Measurements from ENCODE around the gene CLCA4. TPM values are rescaled to one million over a fixed set of nuclear protein-coding genes. Genes with fewer than 3 reads are reported as not detected.

The CLCA4 gene
- total and polyA plus RNA-seq, 9 of the 15 experiments (the other 6 are each of a cell fraction or from before 2014, with no cell fraction given) = not detected

DNA sequence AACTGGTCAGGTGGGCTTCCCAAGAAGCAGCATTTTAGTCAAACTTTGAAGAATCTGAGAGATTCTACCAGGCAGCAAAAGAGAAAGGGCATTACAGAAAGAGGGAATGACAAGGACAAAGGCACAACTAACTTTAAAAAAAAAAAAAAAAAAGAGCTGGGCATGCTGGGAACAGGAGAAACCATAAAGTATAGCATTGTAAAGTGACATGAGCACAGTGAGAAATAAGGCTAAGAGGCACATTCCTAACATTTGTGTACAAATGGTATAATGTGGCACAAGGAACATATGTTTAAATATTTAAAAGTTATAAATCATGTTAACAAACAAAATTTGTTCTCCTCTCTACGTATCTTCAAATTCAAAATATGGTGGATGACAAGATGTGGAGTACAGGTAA lies 69.6 kb downstream of the CLCA4 start:
- Histone ChIP-seq H3K27me3 (ENCODE audit: control insufficient read depth in 2 of 2, insufficient read depth in 2 of 2, low read length in 2 of 2) (no peaks in the 10 kb centered on the region), H3K9me1 (ENCODE audit: control insufficient read depth, insufficient read depth, low read length) (no peaks in the 10 kb centered on the region), H3K4me2 (ENCODE audit: insufficient read depth, low read length) (no peak overlapping the region), H4K20me1 (replicated peaks; ENCODE audit: control insufficient read depth, insufficient read depth, low read length) (no peaks in the 10 kb centered on the region), H3K27ac (ENCODE audit: extremely low read depth, low read depth, low read length) (no peak overlapping the region), H2AFZ (ENCODE audit: low read depth, low read length) (no peak overlapping the region), H3K9me3 (replicated peaks; ENCODE audit: control insufficient read depth, insufficient read depth, low read depth, low read length) (no peaks in the 10 kb centered on the region), H3K9ac (ENCODE audit: insufficient read depth in 1 of 2, low read depth in 2 of 2, low read length in 2 of 2) (no peak overlapping the region), H3K36me3 (ENCODE audit: control insufficient read depth, insufficient read depth, low read length) (no peaks in the 10 kb centered on the region), H3K79me2 (ENCODE audit: control insufficient read depth, insufficient read depth, low read length) (no peaks in the 10 kb centered on the region), H3K4me1 (replicated peaks in 1 of 2; ENCODE audit: control insufficient read depth in 2 of 2, insufficient read depth in 2 of 2, low read length in 2 of 2) (no peaks in the 10 kb centered on the region), H3K4me3 (no peak overlapping the region)
- BruUV-seq (replicated peaks) = no TSS peak
- ChIA-PET POLR2A (no interaction called here), CTCF (ENCODE audit: low intra/inter-chr PET ratio) (no interaction called here)
- no peak for ATAC-seq
- no peak for DNase-seq (ENCODE audit: extremely low read depth in 1 of 4, low spot score in 3 of 4)
- in situ Hi-C loops (cut with MboI) = no loop called here
- no peak for TF ChIP-seq KLF10 (CRISPR knock-in tag; IDR thresholded peaks at IDR 0.05)
- intact Hi-C loops (cut with micrococcal nuclease) = no loop called here
- whole genome bisulfite sequencing (ENCODE audit: insufficient coverage, low coverage, missing lambda C conversion rate) = 0% methylated on average over 1 of the region's 1 CpG
- FAIRE-seq = no peak

DNA sequence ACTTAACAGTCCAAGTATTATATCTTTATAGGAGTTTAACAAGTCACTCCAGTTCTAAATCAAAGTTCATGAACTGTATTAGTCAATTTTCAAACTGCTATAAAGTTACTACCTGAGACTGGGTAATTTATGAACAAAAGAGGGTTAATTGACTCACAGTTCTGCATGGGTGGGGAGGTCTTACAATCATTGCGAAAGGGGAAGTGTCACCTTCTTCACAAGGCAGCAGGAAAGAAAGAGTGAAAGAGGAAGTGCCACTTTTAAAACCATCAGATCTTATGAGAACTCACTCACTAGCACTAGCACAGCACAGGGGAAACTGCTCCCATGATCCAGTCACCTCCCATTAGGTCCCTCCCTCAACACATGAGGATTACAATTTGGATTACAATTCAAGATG lies 70.0 kb downstream of the CLCA4 start:
- no peak overlapping the region for H2AFZ ChIP-seq (ENCODE audit: low read depth, low read length)
- DNase-seq (ENCODE audit: extremely low read depth in 1 of 4, low spot score in 3 of 4) (peak in 1 of 4 experiments; percentile 1), ATAC-seq (peak; percentile 41; the same call in 2 of the 3 replicates), FAIRE-seq (peak; percentile 32)
- no peaks in the 10 kb centered on the region for H3K79me2 ChIP-seq (ENCODE audit: control insufficient read depth, insufficient read depth, low read length)
- in situ Hi-C loops (cut with MboI) = no loop called here
- no peaks in the 10 kb centered on the region for H3K36me3 ChIP-seq (ENCODE audit: control insufficient read depth, insufficient read depth, low read length)
- H4K20me1 ChIP-seq (replicated peaks; ENCODE audit: control insufficient read depth, insufficient read depth, low read length) = no peaks in the 10 kb centered on the region
- TF ChIP-seq CEBPB (tag; IDR thresholded peaks at IDR 0.05) (peak; percentile 68), SPI1 (IDR thresholded peaks at IDR 0.05; ENCODE audit: borderline replicate concordance, low read depth, low read length) (peak; percentile 98), PHB2 (IDR thresholded peaks at IDR 0.05; ENCODE audit: low read depth) (no peak)
- WGBS (ENCODE audit: insufficient coverage, low coverage, missing lambda C conversion rate) = 0% methylated on average over 1 of the region's 1 CpG
- no peaks in the 10 kb centered on the region for H3K27me3 ChIP-seq (ENCODE audit: control insufficient read depth in 2 of 2, insufficient read depth in 2 of 2, low read length in 2 of 2)
- H3K4me2 ChIP-seq (ENCODE audit: insufficient read depth, low read length) = no peak overlapping the region
- no peak overlapping the region for H3K27ac ChIP-seq (ENCODE audit: extremely low read depth, low read depth, low read length)
- H3K4me3 ChIP-seq = no peak overlapping the region
- ChIA-PET CTCF (ENCODE audit: low intra/inter-chr PET ratio) (no interaction called here), POLR2A (no interaction called here)
- H3K9me1 ChIP-seq (ENCODE audit: control insufficient read depth, insufficient read depth, low read length) = no peaks in the 10 kb centered on the region
- no peaks in the 10 kb centered on the region for H3K4me1 ChIP-seq (replicated peaks in 1 of 2; ENCODE audit: control insufficient read depth in 2 of 2, insufficient read depth in 2 of 2, low read length in 2 of 2)
- H3K9me3 ChIP-seq (replicated peaks; ENCODE audit: control insufficient read depth, insufficient read depth, low read depth, low read length) = no peaks in the 10 kb centered on the region
- no peak overlapping the region for H3K9ac ChIP-seq (ENCODE audit: insufficient read depth in 1 of 2, low read depth in 2 of 2, low read length in 2 of 2)
- BruUV-seq (replicated peaks) = no TSS peak
- intact Hi-C loops (cut with micrococcal nuclease) = no loop called here

Measured in K562 (cell line).